Aorta (tissue), 5 donors: ENCODE measurements around the gene METTL26. TPM values are rescaled to one million over a fixed set of nuclear protein-coding genes. Genes with fewer than 3 reads are reported as not detected.
"Not testable (repeated sequence)": the region's sequence is repeated elsewhere in the genome, so short reads cannot be mapped to it uniquely, and the experiment has no call there.

Source experiments
- ATAC-seq: fragments of 200-7000 bp; cut with Tn5 transposase; one replicate; pipeline ENCODE4 v1.9.1; 2022; ENCODE audit warnings: moderate library complexity; ENCODE audit not compliant: low FRiP score
- DNase-seq, 2 donors: peaks; one replicate each; pipeline ENCODE4 v3.0.0-alpha.2; 2020
- H3K27ac ChIP-seq, 2 donors: one replicate each; pipeline ENCODE4 v1.5.1; 2013; ENCODE audit warnings: low read length in 2 of 2, mild to moderate bottlenecking in 2 of 2, moderate library complexity in 2 of 2, control low read depth in 1 of 2, inconsistent platforms in 1 of 2, low read depth in 1 of 2
- H3K27me3 ChIP-seq, 2 donors: one replicate each; pipeline ENCODE4 v1.6.1; 2013; ENCODE audit warnings: control low read depth in 1 of 2, low read length in 1 of 2, mild to moderate bottlenecking in 1 of 2, moderate library complexity in 1 of 2; ENCODE audit not compliant: insufficient read depth in 2 of 2, control insufficient read depth in 1 of 2
- H3K36me3 ChIP-seq, 2 donors: one replicate each; pipeline ENCODE4 v1.6.1; 2013; ENCODE audit warnings: control low read depth in 1 of 2, low read length in 1 of 2, mild to moderate bottlenecking in 1 of 2; ENCODE audit not compliant: insufficient read depth in 2 of 2, control insufficient read depth in 1 of 2
- H3K4me1 ChIP-seq, 2 donors: one replicate each; pipeline ENCODE4 v1.6.1; 2013; ENCODE audit warnings: low read length in 2 of 2, control low read depth in 1 of 2, mild to moderate bottlenecking in 1 of 2, moderate library complexity in 1 of 2; ENCODE audit not compliant: insufficient read depth in 2 of 2, control insufficient read depth in 1 of 2
- H3K4me3 ChIP-seq, 2 donors: one replicate each; pipeline ENCODE4 v1.5.1; 2013; ENCODE audit warnings: low read length in 2 of 2, control low read depth in 1 of 2, mild to moderate bottlenecking in 1 of 2
- H3K9me3 ChIP-seq: one replicate; pipeline ENCODE4 v1.6.1; 2013; ENCODE audit warnings: mild to moderate bottlenecking, low read length; ENCODE audit not compliant: control insufficient read depth
- WGBS, 2 donors: extraction: QIAGEN DNeasy Blood & Tissue Kit; methylation state at CpG; one replicate each; pipeline ENCODE4 v1.1.7; 2013; 5-methylcytosine and 5-hydroxymethylcytosine counted together
- intact Hi-C, 2 donors: fragments of 100-400 bp; cut with DNase I; formaldehyde crosslinking; loops; one replicate each; pipeline versions ENCODE4 v1.14.2 to v1.15.0; 2022
- polyA plus RNA-seq, 2 donors: library from polyadenylated mRNA; stranded (reverse); fragments of 200-250 nt; gene quantifications; one replicate each; pipeline ENCODE4 v1.2.3, GENCODE V29; 2013
- total RNA-seq, 2 donors: library from RNA; stranded (reverse); fragmentation: NEBNext Ultra II Directional; extraction: Animal tissue kit (Norgen Biotek cat#: 25700); gene quantifications; one replicate each; pipeline ENCODE4 v1.2.1, GENCODE V29; 2021
- donor health status: healthy with polysubstance abuse.
- donor health status: Bipolar disorder and iron deficiency.
- donor health status: DM: no; HTN: no; CAD: no.
- donor health status: DM: no; HTN: no; CAD: no.
- donor health status: DM: yes; HTN: yes; CAD: no.

The METTL26 gene
- total and polyA plus RNA-seq, 4 donors: 45.2 to 158 (median 75.4) TPM

DNA sequence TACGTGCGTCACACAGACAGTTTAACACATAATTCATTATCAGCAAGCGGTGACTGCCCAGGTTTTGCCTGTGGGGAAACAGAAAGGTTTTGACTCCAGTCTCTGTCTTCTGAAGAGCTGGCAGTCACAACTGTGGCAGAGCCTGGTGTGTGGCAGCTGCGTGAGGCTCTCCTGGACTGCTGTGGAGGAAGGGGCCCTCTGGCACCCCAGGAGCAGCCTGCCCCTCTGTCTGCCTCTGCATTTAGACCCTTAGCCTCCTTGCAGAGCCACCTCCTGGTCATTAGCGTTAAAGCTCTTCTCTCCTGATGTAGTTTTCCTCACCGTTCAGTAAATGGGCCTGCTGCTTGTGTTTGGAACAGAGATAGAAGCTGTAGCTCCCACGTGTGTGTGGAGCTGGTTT is 35.3 kb downstream of the METTL26 start:
- Histone ChIP-seq H3K9me3 (no peaks in the 10 kb centered on the region), H3K4me3 (no peak overlapping the region), H3K27me3 (no peaks in the 10 kb centered on the region), H3K4me1 (no peaks in the 10 kb centered on the region), H3K27ac (no peak overlapping the region), H3K36me3 (no peaks in the 10 kb centered on the region)
- no peak for DNase-seq
- intact Hi-C loops: no loop called here
- ATAC-seq: no peak
- WGBS, 2 donors: 47 to 53% methylated on average over 7 of the region's 7 CpGs

DNA sequence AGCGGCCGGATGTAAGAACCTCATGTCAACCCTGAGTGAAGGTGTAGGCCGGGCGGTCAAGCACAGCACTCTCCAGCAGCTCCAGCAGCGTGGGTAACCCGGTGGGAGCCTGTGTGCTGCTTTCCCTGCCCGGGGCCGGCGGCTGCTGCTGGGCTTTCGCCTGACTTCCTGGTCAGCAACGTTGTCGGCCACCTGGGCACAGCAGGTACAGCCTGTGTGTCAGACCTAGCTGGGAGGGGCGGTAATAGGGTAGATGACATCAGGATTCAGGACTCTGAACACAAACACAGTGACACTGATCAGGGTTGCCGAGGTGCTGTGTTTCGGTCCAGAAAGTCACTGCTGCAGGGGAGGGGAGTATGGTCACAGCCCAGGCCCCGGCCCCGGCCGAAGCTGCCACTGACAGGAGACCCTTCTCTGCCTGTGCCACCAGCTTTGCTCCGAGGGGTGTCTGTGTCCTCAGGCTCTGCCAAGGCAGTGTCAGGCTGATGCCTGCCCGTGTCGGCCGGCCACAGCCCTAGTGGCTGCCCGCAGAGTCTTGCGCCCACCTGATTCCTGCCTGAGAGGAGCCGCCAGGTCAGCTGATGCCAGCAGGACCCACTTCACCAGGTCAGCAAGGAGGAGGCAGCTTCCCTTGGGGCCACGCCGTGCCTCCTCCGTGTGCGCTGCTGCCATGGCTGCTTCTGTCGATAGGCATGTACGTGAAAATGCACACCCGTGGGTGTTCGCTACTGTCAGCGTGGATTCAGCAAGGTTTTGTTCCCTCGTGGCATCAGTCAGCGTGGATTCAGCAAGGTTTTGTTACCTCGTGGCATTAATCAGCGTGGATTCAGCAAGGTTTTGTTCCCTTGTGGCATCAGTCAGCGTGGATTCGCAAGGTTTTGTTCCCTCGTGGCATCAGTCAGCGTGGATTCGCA is 37.0 kb downstream of the METTL26 start:
- no peaks in the 10 kb centered on the region for H3K27me3 ChIP-seq
- H3K27ac ChIP-seq: no peak overlapping the region
- H3K4me1 ChIP-seq: no peaks in the 10 kb centered on the region
- DNase-seq (no peak), ATAC-seq (no peak)
- no peaks in the 10 kb centered on the region for H3K9me3 ChIP-seq
- intact Hi-C loops: no loop called here
- H3K36me3 ChIP-seq: no peaks in the 10 kb centered on the region
- 95 to 98% methylated on average over 42 to 43 of the region's 43 CpGs for WGBS, 2 donors
- no peak overlapping the region for H3K4me3 ChIP-seq

- H3K36me3 ChIP-seq, H3K27me3 ChIP-seq, DNase-seq, H3K4me3 ChIP-seq, intact Hi-C loops, H3K27ac ChIP-seq, ATAC-seq, H3K9me3 ChIP-seq, H3K4me1 ChIP-seq: not testable (repeated sequence)
- WGBS, 2 donors: 95 to 98% methylated on average over 7 of the region's 7 CpGs
These were observed 38.5 kb downstream of the METTL26 start for GRCh38 chr16:597655-598054.

DNA sequence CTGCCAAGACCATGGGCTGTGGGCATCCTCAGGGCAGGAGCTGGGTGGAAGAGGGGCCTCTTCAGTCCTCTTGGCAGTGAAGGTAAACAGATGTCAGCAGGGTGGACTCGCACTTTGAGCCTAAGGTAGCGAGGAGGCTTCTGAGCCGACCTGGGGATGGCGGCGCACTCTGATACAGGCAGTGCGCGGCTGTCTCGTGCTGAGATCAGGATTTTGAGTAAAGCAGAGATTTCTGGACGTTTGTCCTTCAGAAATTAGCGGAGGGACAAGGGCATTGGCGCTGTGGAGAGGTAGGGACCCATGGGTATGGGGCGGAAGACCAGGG is 39.4 kb downstream of the METTL26 start:
- no peaks in the 10 kb centered on the region for H3K27me3 ChIP-seq
- no peak overlapping the region for H3K4me3 ChIP-seq
- WGBS, 2 donors: 94 to 95% methylated on average over 12 of the region's 12 CpGs
- no peak overlapping the region for H3K27ac ChIP-seq
- ATAC-seq (no peak), DNase-seq (no peak)
- H3K9me3 ChIP-seq: no peaks in the 10 kb centered on the region
- H3K36me3 ChIP-seq: no peaks in the 10 kb centered on the region
- intact Hi-C loops: no loop called here
- H3K4me1 ChIP-seq: no peaks in the 10 kb centered on the region

- Histone ChIP-seq H3K27ac (no peak overlapping the region), H3K4me3 (no peak overlapping the region), H3K9me3 (no peaks in the 10 kb centered on the region), H3K27me3 (no peaks in the 10 kb centered on the region), H3K36me3 (no peaks in the 10 kb centered on the region), H3K4me1 (no peaks in the 10 kb centered on the region)
- DNase-seq: no peak
- WGBS, 2 donors: 92 to 94% methylated on average over 34 of the region's 34 CpGs
- intact Hi-C loops: no loop called here
- no peak for ATAC-seq
These were observed 40.0 kb downstream of the METTL26 start for GRCh38 chr16:595942-596735.

DNA sequence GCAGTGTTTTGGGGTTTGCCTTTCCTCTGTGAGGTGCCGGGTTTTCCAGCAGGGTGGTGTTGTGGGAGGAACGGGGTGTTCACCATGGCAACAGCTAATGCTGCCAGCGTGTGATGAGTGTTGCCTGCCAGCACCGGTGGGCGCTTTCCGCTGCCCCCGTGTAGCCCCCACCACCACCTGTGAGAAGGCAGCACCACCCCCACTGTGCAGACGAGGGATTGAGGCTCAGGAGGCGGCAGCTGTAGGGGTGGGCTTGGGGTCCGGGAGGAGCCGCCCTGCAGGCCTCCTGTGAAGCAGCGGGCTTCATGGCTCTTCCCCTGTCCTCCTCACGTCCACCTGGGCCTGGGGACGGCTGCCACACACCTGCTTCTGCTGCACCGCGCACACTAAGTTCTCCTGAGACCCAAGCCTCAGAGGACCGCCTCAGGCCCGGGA is 41.0 kb downstream of the METTL26 start:
- 81 to 85% methylated on average over 15 to 18 of the region's 18 CpGs for WGBS, 2 donors
- H3K36me3 ChIP-seq: no peaks in the 10 kb centered on the region
- intact Hi-C loops: no loop called here

DNA sequence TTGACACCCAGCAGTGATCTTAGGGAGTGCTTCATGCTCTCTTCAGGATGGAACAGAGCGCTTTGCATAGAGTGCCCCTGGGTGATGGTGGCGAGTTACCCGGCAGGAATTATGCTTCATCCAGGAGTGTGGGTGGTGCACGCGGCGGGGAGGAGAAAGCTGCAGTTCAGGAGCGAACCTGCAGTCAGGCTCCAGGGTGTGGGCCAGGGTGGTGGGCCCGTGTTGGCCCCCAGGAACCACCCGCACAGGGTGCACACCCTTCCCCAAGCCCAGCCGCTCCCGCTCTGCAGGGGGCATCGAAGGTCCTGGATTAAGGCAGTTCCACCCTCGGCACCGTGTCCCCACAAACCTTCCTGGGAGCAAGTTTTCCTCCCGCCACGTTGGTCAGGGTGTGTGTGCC is 42.3 kb downstream of the METTL26 start:
- Histone ChIP-seq H3K4me3 (no peak overlapping the region), H3K27me3 (no peaks in the 10 kb centered on the region), H3K4me1 (no peaks in the 10 kb centered on the region), H3K36me3 (no peaks in the 10 kb centered on the region), H3K9me3 (no peaks in the 10 kb centered on the region), H3K27ac (no peak overlapping the region)
- ATAC-seq (no peak), DNase-seq (peak in 1 of 2 donors; percentile 45)
- intact Hi-C loops: no loop called here
- WGBS, 2 donors: 86 to 87% methylated on average over 16 of the region's 16 CpGs

More for the DNA sequence above, 41.0 kb downstream of the METTL26 start:
- H3K4me1 ChIP-seq: no peaks in the 10 kb centered on the region
- DNase-seq: no peak
- H3K9me3 ChIP-seq: no peaks in the 10 kb centered on the region
- H3K4me3 ChIP-seq: no peak overlapping the region
- no peak for ATAC-seq
- H3K27me3 ChIP-seq: no peaks in the 10 kb centered on the region
- H3K27ac ChIP-seq: no peak overlapping the region

DNA sequence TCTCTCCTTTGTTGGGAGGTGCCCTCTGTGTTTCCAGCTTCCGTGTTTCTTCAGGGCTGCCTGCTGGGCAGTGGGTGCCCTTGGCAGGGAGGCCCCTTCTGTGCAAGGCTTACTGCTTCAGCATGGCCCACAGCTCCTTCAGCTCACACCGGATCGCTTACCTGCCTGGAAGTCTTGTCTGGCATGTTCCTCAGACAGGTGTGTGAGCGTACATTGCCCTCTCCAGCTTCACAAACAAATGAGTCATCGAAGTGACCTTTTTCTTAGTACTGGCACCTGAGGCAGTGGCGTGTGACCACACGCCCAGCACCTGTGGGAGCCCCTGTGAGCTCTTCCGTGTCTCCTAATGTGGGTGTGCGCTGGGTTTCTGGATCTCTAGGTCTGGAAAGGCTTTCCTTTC is 42.7 kb downstream of the METTL26 start:
- ATAC-seq (no peak), DNase-seq (no peak)
- Histone ChIP-seq H3K27me3 (no peaks in the 10 kb centered on the region), H3K4me3 (no peak overlapping the region), H3K9me3 (no peaks in the 10 kb centered on the region), H3K27ac (no peak overlapping the region), H3K36me3 (no peaks in the 10 kb centered on the region), H3K4me1 (no peaks in the 10 kb centered on the region)
- intact Hi-C loops: no loop called here
- WGBS, 2 donors: 82 to 88% methylated on average over 9 of the region's 9 CpGs
